ENCODE data around the gene NOP16. TPM values are rescaled to one million over a fixed set of nuclear protein-coding genes. Genes with fewer than 3 reads are reported as not detected.
"Not testable (repeated sequence)": the region's sequence is repeated elsewhere in the genome, so short reads cannot be mapped to it uniquely, and the experiment has no call there.

The NOP16 gene
- polyA plus RNA-seq, 5 donors = 24.0 to 36.8 (median 33.2) TPM

DNA sequence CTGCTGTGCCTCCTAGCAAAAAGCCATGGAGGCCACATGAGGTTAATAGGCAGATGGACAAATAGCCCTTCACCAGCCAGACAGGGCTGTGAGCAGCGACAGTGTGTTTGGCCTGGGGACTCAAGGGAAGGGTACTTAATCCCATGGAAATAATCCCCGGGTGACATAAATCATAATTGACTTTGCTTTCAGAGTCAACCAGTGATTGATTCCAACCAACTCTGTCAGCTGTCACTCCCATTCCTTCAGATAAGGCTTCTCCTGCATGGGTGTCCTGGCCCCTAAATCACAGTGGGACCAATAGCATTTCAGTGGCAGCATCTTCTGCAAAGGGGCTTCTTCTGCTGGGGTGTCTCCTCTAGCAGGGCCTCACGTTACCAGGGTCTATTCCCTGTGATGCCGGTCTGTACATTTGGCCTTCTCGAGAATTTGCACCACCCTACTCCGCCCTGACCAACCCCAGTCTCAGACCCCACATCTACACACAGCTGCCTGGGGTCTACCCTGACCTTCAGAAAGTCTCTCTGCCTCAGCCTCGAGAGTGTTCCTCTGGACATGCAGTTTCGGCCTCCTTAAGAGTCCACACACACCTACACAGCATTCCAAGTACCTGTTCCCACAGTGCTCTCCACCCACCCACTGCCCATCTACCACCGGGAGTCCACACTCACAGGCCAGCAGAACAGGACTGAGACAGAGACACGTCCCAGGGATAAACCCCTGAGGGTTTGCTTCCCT lies 24.3 kb upstream of the NOP16 start:
- DNase-seq = no peak

DNA sequence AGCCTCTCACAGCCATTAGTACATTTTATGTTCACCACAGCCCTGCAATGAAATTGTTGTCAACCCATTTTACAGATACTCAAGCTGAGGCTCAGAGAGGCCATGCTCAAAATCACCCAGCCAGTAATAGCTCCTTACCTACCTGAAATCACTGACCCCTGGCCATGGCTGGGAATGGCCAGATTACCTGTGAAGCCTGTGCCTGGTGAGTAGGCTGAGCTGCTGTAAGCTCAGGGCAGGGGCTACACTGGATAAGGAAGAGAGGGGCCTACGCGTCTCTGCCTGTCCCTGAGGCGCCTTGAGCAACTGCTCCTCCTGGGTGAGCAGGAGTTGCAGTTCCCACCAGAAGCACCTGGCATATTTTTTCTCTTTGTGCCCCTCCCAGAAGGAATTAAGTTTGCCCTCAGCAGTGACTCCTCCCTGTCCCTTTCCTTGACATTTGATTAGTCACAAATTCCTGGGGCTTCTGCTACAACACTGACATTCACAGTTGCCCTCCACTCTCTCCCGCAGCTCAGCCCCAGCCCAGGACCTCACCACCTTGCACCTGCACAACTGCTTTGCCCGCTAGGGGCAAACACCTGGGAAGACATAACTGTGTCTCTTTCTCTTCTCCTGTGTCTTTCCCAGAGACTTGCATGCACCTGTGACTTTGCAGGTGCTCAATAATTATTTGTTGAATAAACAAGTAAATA lies 22.2 kb upstream of the NOP16 start:
- DNase-seq = no peak

GRCh38 chr5:176409765-176410164 lies 21.4 kb upstream of the NOP16 start:
- no peak for DNase-seq

DNA sequence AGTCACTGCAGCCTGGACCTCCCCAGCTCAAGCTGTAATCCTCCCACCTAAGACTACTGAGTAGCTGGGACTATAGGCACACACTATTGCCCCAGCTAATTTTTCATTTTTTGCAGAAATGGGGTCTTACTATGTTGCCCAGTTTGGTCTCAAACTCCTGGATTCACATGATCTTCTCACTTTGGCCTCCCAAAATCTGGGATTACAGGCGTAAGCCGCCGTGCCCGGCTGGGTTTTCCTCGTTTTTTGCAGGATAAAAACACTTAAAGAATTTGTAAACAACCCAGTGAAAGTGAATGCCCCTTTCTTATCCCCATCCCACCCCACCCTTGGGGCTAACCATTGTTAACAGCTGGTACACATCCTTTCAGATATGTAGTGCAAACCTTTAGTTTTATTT lies 20.2 kb upstream of the NOP16 start:
- no peak for DNase-seq

DNA sequence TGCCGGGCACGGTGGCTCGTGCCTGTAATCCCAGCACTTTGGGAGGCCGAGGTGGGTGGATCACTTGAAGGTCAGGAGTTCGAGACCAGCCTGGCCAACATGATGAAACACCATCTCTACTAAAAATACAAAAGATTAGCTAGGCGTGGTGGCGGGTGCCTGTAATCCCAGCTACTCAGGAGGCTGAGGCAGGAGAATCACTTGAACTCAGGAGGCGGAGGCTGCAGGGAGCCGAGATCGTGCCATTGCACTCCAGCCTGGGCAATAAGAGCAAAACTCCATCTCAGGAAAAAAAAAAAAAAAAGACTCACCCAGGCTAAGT lies 19.8 kb upstream of the NOP16 start:
- DNase-seq = not testable (repeated sequence)

GRCh38 chr5:176407456-176408251 lies 19.3 kb upstream of the NOP16 start:
- DNase-seq = no peak

DNA sequence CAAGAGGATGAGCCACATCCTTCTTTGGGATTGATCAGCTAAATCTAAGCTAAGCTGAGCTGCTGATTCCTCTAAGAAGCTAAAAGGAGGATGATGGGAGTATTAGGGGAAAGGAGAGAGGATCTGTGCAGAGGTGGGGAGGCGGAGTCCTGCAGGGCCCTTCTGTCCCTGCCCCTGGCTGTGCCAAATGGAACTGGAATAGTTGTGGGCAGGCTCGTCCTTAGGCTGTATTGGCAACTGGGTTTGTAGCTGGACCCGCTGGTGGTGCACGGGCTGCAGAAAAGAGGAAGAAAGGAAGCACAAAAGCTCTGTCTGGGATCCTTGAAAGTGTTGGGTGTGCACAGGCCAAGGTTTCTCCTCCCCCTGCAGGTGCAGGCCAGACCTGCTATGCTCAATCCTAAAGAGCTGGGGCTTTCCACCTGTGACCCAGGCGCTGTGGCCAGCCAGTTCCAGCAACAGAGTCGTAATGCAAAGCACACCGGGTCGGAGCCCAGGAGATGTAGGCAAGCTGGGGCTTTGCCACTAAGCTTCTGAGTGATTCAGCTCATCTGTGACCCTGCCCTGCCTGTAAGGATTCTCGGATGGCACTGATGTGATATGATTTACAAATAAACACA lies 18.1 kb upstream of the NOP16 start:
- DNase-seq = no peak

- no peak for DNase-seq
Observed at GRCh38 chr5:176405656-176406435, 17.4 kb upstream of the NOP16 start.

DNA sequence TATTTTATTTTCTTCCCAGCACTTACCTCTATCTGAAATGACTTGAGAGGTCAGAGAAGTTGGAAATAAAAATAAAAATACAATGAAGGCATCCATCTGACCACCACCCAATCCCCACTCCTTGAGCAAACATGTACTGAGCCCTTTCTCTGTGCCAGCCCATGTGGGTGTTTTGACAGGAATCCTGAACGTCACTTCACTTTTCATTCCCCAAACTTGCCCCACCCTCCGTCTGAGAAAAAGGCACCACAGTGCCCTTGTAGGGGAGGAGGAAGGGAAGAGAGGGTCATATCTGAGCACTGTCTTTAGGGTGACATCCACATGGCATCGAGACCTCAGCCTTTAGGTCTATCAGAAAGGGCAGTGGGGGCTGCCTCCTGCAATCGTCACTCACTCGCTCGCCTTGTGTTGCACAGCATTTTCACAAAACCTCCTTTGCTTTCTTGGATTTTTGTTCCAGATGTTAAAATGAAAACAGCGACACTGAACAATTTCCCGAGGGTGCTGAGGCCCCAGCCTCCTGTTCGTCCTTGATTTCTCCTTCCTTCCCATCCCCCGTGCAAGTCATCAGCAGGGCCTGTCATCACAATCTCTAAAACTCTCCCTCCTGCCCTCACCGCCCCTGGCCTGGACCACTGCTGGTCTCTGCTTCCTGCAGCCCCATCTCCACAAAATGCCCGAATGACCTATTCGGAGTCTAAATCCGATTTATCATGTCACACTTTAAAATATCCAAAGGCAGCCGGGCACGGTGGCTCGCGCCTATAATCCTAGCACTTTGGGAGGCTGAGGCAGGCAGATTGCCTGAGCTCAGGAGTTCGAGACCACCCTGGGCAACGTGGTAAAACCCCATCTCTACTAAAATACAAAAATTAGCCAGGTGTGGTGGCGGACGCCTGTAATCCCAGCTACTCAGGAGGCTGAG lies 13.1 kb upstream of the NOP16 start:
- DNase-seq = no peak

DNA sequence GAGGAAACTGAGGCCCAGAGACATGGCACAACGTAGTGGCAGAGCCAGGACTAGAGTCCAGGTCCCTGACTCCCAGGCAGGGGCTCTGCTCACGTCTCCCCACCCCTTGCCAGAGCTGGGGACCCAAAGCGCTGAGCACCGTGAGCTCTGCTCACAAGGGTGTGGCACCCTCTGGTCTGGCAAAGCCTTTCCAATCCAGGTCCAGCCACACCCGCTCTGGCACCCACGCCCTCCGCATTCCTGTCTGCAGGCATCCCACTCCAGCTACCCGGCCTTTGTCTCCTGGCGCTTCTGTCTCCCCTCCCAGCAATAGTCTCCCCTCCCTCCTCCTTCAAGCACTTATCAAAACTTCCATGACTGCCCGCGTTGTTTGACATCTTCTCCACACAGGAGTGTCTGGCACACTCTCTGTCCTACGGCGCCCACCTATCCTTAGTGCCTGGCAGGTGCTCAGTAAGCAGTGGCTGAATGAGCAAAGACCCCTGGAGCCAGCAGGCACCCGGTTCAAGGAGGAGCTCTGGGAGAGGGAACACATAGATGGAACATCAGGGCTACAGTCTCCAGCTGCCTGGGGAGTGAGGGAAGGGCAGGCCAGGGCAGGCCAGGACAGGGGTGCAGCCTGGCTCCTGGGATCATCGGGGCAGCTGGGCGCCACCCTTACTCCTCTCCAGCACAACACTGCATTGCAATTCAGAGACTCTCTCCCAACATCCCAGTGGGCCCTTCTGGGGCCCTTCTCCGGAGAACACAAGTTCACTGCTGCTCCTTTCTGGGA lies 12.2 kb upstream of the NOP16 start:
- no peak for DNase-seq

- DNase-seq = no peak
Observed at GRCh38 chr5:176397736-176398420, 9.5 kb upstream of the NOP16 start.

- DNase-seq = no peak
Observed at GRCh38 chr5:176396330-176396729, 7.9 kb upstream of the NOP16 start.

GRCh38 chr5:176394881-176395675 lies 6.7 kb upstream of the NOP16 start:
- peak; percentile 70 for DNase-seq

- DNase-seq = no peak
Observed at GRCh38 chr5:176394096-176394495, 5.7 kb upstream of the NOP16 start.

GRCh38 chr5:176392526-176392925 lies 4.1 kb upstream of the NOP16 start:
- no peak for DNase-seq

DNA sequence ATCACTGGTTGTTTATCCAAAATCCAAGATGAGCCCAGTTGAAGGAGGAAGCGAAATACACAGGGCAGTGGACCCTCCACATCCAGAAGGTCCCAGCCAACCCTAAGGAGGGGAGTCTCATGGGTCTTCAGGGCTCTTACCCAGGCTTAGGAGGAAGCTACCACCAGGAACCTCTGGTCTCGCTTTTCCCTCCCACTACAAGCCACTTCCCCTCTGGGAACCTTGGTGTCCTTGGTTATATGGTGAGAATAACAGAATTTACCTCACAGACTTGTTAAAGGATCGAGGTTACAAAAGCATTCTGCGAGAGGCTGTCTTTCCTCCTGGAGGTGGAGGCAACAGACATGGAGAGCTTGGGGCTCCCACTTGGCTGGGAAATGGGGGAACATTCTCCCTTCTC lies 3.6 kb upstream of the NOP16 start:
- no peak for DNase-seq

DNA sequence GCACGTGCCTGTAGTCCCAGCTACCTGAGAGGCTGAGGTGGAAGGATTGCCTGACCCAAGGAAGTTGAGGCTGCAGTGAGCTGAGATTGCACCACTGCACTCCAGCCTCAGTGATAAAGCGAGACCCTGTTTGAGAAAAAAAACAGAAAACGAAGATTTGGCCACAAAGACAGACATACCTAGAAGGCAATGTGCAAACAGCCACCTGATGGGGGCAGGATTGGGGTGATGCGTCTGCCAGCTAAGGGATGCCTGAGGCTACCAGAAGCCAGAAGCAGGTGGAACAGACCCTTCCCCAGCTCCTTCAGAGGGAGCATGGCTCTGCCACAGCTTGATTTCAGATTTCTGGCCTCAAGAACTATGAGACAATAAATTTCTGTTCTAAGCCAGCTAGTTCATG lies 3.1 kb upstream of the NOP16 start:
- no peak for DNase-seq
